GM23248 (cell line): ENCODE measurements around the gene MAGI1.

Experiments used
- EZH2 ChIP-seq: fragments of 200-600 bp; sonication (generic); IDR thresholded peaks from 2 replicates; pipeline ENCODE4 v1.6.1; 2018; ENCODE audit warnings: antibody characterized with exemption, mild to moderate bottlenecking; ENCODE audit not compliant: insufficient read depth, poor library complexity, severe bottlenecking
- EZH2phosphoT487 ChIP-seq: fragments of 200-600 bp; sonication (generic); IDR thresholded peaks from 2 replicates; pipeline ENCODE4 v1.6.1; 2018; ENCODE audit warnings: antibody characterized with exemption, moderate library complexity, mild to moderate bottlenecking, low read depth; ENCODE audit not compliant: insufficient read depth

DNA sequence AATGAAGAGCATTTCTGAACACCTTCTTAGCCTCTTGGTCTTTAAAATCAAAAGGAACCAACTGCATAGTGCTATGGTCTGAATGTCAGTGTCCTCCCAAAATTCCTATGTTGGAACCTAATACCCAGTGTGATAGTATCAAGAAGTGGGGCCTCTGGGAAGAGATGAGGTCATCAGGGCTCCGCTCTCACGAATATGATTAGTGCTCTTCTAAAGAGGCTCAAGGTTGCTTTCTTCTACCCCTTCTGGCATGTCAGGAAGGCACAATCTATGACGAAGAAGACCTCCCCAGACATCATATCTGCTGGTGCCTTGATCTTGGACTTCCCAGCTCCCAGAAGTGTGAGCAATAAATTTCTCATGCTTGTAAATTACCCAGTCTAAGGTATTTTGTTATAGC lies 209.5 kb downstream of the MAGI1 start:
- TF ChIP-seq EZH2, result no peak
- no peak for TF ChIP-seq EZH2phosphoT487
